ENCODE data around the gene CDHR2. TPM values are rescaled to one million over a fixed set of nuclear protein-coding genes. Genes with fewer than 3 reads are reported as not detected.
A peak's percentile ranks its signal among the peaks of the same experiment; 100 is the strongest.

Gene CDHR2
- total RNA-seq, 4 donors from 2014 or later, result 0.15 to 0.19 (median 0.15) TPM; not detected in 1

DNA sequence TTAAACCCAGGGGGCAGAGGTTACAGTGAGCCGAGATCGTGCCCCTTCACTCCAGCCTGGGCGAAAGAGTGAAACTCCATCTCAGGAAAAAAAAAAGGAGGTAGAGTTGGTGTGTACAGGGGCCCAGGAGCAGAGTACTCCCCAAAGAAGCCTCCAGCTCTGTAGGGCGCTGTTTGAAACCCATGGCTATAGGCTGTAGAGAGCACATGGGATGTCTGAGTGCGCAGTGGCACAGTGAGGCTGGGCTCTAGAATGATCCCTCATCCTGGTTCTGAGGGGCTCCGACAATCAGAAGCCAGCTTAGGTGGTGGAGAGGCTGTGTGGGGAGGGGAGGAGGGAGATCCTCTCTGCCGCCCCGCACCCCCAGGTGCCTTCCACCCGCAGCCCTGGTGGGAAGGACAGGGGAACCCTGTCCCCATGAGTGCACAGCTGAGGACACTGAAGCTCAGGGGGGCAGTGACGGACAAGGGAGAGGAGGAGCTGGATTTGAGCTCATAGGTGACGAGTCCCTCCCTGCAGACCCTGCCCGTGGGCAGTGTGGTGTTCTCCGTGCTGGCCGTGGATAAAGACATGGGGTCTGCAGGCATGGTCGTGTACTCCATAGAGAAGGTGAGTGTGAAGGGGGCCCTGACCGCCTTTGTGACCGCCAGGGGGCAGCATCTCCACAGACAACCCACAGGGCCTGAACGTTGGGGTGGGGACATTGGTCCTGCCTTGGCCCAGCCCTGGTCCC, 24.6 kb downstream of the CDHR2 start:
- peak in 1 of 3 donors; percentile 17 for TF ChIP-seq CTCF (IDR thresholded peaks at IDR 0.05)
- TF ChIP-seq POLR2A (IDR thresholded peaks at IDR 0.05), result no peak
- no peak overlapping the region for H3K4me3 ChIP-seq (ENCODE audit: low read depth, poor library complexity, severe bottlenecking)
- 33 to 39% methylated on average over 18 of the region's 18 CpGs for WGBS, 2 donors
- intact Hi-C loops (cut with DNase I; ENCODE audit: low total_unique reads), result no loop called here
- peak; percentile 37 to 93 for DNase-seq (ENCODE audit: low spot score in 2 of 2)

- 31 to 52% methylated on average over 9 to 10 of the region's 10 CpGs for WGBS, 2 donors
- H3K4me3 ChIP-seq (ENCODE audit: low read depth, poor library complexity, severe bottlenecking), result no peak overlapping the region
- no peak for TF ChIP-seq POLR2A (IDR thresholded peaks at IDR 0.05)
- no peak for TF ChIP-seq CTCF (IDR thresholded peaks at IDR 0.05)
- intact Hi-C loops (cut with DNase I; ENCODE audit: low total_unique reads), result no loop called here
- no peak for DNase-seq (ENCODE audit: low spot score in 2 of 2)
Measured at GRCh38 chr5:176574297-176574591, 25.1 kb downstream of the CDHR2 start.

DNA sequence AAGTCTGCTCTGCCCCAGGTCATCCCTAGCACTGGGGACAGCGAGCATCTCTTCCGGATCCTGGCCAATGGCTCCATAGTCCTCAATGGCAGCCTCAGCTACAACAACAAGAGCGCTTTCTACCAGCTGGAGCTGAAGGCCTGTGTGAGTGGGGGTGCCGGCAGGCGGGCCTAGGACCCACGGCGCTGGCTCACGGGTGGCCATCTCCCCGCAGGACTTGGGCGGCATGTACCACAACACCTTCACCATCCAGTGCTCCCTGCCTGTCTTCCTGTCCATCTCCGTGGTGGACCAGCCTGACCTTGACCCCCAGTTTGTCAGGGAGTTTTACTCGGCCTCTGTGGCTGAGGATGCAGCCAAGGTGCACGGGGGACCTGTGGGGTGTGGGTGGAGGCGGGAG, 25.9 kb downstream of the CDHR2 start:
- no peak overlapping the region for H3K4me3 ChIP-seq (ENCODE audit: low read depth, poor library complexity, severe bottlenecking)
- TF ChIP-seq POLR2A (IDR thresholded peaks at IDR 0.05) (no peak), CTCF (IDR thresholded peaks at IDR 0.05) (no peak)
- DNase-seq (ENCODE audit: low spot score in 2 of 2), result no peak
- intact Hi-C loops (cut with DNase I; ENCODE audit: low total_unique reads), result no loop called here
- WGBS, 2 donors, result 79 to 81% methylated on average over 14 of the region's 14 CpGs

- DNase-seq (ENCODE audit: low spot score in 2 of 2), result no peak
- WGBS, 2 donors, result 69 to 81% methylated on average over 29 to 33 of the region's 37 CpGs
- no peak overlapping the region for H3K4me3 ChIP-seq (ENCODE audit: low read depth, poor library complexity, severe bottlenecking)
- TF ChIP-seq POLR2A (IDR thresholded peaks at IDR 0.05) (no peak), CTCF (IDR thresholded peaks at IDR 0.05) (no peak)
- intact Hi-C loops (cut with DNase I; ENCODE audit: low total_unique reads), result no loop called here
Measured at GRCh38 chr5:176575488-176576422, 26.6 kb downstream of the CDHR2 start.

DNA sequence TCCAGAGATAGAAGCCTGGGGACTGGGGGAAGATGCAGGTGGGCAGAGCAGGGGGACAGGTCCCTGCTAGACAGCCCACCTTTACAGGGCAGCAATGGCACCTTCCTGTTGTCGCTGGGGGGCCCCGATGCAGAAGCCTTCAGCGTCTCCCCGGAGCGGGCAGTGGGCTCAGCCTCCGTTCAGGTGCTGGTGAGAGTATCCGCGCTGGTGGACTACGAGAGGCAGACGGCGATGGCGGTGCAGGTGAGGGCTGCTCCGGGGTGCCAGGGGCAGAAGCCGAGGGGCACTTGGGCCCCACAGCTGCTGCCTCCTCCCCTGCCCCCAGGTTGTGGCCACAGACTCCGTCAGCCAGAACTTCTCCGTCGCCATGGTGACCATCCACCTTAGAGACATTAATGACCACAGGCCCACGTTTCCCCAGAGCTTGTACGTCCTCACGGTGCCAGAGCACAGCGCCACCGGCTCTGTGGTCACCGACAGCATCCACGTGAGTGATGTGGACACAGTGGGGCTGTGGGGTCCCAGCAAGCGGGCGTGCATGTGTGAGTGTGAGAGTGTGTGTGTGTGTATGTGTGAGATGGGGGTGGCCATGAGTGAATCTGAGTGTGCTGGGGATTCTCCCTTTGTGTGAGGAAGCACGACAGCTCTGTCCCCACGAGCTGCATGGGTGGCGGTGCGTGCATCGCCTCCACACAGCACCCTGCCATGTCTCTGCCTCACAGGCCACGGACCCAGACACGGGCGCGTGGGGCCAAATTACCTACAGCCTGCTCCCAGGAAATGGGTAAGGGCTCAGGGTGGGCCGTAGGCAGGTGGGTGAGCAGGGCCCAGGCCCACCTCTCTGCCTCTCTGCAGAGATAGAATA, 28.4 kb downstream of the CDHR2 start:
- TF ChIP-seq POLR2A (IDR thresholded peaks at IDR 0.05) (no peak), CTCF (IDR thresholded peaks at IDR 0.05) (no peak)
- 87 to 88% methylated on average over 32 to 35 of the region's 36 CpGs for WGBS, 2 donors
- intact Hi-C loops (cut with DNase I; ENCODE audit: low total_unique reads), result no loop called here
- no peak for DNase-seq (ENCODE audit: low spot score in 2 of 2)
- no peak overlapping the region for H3K4me3 ChIP-seq (ENCODE audit: low read depth, poor library complexity, severe bottlenecking)

All from lower leg skin (tissue), 4 donors.